Mucosa of rectum (tissue), 2 donors: Measurements from ENCODE around the gene CD4.

Experiments
- H3K27ac ChIP-seq, 2 donors: one replicate each; pipeline ENCODE4 v1.7.0; 2013; ENCODE audit warnings: inconsistent platforms in 2 of 2, low read depth in 2 of 2, low read length in 2 of 2
- H3K27me3 ChIP-seq, 2 donors: one replicate each; pipeline ENCODE4 v1.7.0; 2013; ENCODE audit warnings: low read length in 2 of 2; ENCODE audit not compliant: control insufficient read depth in 2 of 2, insufficient read depth in 2 of 2
- H3K36me3 ChIP-seq, 2 donors: one replicate each; pipeline ENCODE4 v1.7.0; 2013; ENCODE audit warnings: low read length in 2 of 2; ENCODE audit not compliant: control insufficient read depth in 2 of 2, insufficient read depth in 2 of 2
- H3K4me1 ChIP-seq, 2 donors: one replicate each; pipeline ENCODE4 v1.7.0; 2013; ENCODE audit warnings: low read length in 2 of 2, mild to moderate bottlenecking in 1 of 2; ENCODE audit not compliant: control insufficient read depth in 2 of 2, insufficient read depth in 2 of 2
- H3K4me3 ChIP-seq, 2 donors: one replicate each; pipeline ENCODE4 v1.7.0; 2013; ENCODE audit warnings: low read length in 2 of 2
- H3K9ac ChIP-seq, 2 donors: one replicate each; pipeline ENCODE4 v1.7.0; 2013; ENCODE audit warnings: low read length in 2 of 2, low read depth in 1 of 2, mild to moderate bottlenecking in 1 of 2
- H3K9me3 ChIP-seq, 2 donors: one replicate each; pipeline ENCODE4 v1.7.0; 2013; ENCODE audit warnings: low read length in 2 of 2; ENCODE audit not compliant: control insufficient read depth in 2 of 2
- donor health status: healthy.
- donor health status: Normal muscosa, but diverticular disease.

CD4 gene

DNA sequence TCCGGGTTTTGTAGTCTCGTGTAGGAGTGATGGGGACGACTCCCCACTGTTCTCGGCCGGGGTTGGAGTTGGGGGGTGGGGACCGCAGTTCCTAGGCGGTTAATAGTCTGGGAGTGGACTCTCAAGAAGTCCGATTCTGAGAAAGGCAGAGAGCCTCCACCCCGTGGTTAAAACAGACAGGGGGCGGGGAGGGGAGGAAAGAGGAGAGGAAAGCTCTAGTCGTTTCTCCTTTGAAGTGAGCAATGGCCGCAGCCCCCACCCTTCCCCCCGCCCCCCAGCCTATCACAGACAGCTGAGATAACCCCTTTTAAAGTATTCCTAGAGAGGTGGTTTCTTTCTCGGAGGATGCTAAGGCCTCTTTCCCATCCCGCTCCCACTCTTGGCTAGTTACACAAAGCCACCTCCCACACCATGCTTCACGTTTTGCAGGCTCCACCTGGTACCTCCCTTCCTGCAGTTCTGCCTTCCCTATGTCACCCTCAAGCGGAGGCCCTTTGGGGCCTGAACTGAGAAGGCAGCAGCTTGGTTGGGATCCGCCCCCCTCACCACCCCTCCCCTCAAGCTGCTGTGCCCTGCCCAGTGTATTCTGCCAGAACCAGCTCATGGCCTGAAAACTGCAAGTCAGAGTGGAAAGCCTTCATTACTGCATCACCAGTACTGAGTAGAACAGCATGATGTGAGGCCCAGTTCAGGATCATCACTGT lies 63.5 kb downstream of the CD4 start:
- H3K4me3 ChIP-seq = peak overlapping the region; percentile 99 to 100
- peaks cover 18 to 30% of the 10 kb centered on the region in 2 donors for H3K36me3 ChIP-seq
- peak overlapping the region in 1 of 2 donors; percentile 98 for H3K27ac ChIP-seq
- H3K27me3 ChIP-seq = no peaks in the 10 kb centered on the region
- peak overlapping the region; percentile 54 to 56 for H3K9ac ChIP-seq
- no peaks in the 10 kb centered on the region for H3K9me3 ChIP-seq
- H3K4me1 ChIP-seq = peaks cover 13 to 18% of the 10 kb centered on the region in 2 donors

DNA sequence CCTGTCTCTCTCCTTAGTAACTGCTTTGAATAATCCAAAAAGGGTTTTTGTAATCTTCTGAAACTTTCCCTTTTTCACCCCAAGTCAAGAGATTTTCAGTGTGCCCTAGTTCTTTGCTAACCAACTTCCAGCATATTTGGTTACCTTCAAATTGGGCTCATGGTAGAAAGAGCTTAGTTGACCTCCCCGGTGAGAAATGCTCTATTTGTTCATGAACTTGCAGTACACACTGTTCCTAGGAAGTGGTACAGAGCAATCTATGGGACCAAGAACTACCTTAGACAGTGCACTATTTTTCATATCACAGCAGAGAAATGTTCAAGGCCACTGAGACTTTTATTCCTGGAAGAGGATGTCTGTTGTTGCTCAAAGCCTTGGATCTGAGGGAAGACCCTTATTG lies 64.3 kb downstream of the CD4 start:
- Histone ChIP-seq H3K4me3 (no peak overlapping the region), H3K36me3 (peaks cover 26 to 38% of the 10 kb centered on the region in 2 donors), H3K27me3 (no peaks in the 10 kb centered on the region), H3K4me1 (peaks cover 13 to 18% of the 10 kb centered on the region in 2 donors), H3K9ac (peak overlapping the region in 1 of 2 donors; percentile 56), H3K9me3 (no peaks in the 10 kb centered on the region), H3K27ac (no peak overlapping the region)

DNA sequence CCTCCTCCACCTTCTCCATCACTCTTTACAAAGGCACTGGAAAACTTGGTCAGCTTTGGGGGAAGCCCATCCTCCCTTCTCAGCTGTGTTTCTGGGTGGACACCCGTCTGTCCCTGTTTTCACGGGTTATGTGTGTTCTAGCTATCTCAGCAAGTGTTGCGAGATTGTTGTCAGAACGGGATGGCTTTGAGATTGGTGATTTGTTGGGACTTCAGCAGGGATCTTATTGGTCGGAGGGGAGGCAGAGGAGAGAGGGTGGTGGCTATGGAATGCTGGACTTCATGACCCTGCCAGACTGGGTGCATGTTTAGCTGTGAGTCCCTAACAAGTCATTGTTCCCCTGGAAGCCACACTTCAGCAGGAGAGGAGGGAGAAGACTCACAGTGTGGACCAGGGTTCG lies 64.7 kb downstream of the CD4 start:
- H3K4me1 ChIP-seq = peaks cover 13 to 18% of the 10 kb centered on the region in 2 donors
- no peak overlapping the region for H3K27ac ChIP-seq
- peaks cover 30 to 41% of the 10 kb centered on the region in 2 donors for H3K36me3 ChIP-seq
- H3K9me3 ChIP-seq = no peaks in the 10 kb centered on the region
- no peak overlapping the region for H3K9ac ChIP-seq
- H3K4me3 ChIP-seq = no peak overlapping the region
- H3K27me3 ChIP-seq = no peaks in the 10 kb centered on the region

DNA sequence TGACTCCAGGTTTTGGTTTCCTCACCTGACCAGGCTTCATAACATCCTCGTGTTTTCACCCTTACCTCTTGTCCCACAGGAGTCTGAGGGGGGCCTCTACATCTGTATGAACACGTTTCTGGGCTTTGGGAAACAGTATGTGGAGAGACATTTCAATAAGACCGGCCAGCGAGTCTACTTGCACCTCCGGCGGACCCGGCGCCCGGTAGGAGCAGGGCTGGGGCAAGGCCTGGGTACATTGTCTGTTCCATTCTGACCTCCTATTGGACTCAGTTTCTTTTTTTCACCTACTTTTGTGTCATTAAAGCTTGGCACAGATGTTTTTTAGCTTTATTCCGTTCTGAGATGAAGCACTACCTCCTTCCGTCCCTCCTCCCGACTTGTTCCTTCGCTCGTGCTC lies 66.0 kb downstream of the CD4 start:
- no peak overlapping the region for H3K27ac ChIP-seq
- H3K9ac ChIP-seq = no peak overlapping the region
- H3K27me3 ChIP-seq = no peaks in the 10 kb centered on the region
- H3K36me3 ChIP-seq = peaks cover 34 to 44% of the 10 kb centered on the region in 2 donors
- H3K4me1 ChIP-seq = peaks cover 12 to 17% of the 10 kb centered on the region in 2 donors
- H3K9me3 ChIP-seq = no peaks in the 10 kb centered on the region
- H3K4me3 ChIP-seq = no peak overlapping the region

DNA sequence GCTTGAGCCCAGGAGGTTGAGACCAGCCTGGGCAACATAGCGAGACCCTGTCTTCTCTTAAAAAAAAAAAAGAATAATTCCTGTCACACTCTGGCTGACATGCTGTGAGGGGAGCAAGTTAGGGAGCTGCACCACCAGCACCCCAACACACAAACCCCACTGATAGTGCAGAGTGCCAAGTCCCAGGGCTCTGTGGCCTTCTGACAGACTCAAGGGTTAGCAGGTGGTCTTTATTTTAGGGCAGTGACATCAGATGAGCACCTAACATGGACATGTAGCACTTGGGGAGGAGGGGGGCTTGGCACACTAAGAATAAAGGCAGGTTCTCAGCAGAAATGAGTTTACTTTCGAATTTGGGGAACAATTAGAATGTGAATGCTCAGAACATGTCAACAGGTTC lies 69.5 kb downstream of the CD4 start:
- H3K9ac ChIP-seq = no peak overlapping the region
- no peak overlapping the region for H3K27ac ChIP-seq
- H3K36me3 ChIP-seq = peaks cover 51 to 77% of the 10 kb centered on the region in 2 donors
- H3K27me3 ChIP-seq = no peaks in the 10 kb centered on the region
- no peaks in the 10 kb centered on the region for H3K4me1 ChIP-seq
- no peaks in the 10 kb centered on the region for H3K9me3 ChIP-seq
- H3K4me3 ChIP-seq = no peak overlapping the region

DNA sequence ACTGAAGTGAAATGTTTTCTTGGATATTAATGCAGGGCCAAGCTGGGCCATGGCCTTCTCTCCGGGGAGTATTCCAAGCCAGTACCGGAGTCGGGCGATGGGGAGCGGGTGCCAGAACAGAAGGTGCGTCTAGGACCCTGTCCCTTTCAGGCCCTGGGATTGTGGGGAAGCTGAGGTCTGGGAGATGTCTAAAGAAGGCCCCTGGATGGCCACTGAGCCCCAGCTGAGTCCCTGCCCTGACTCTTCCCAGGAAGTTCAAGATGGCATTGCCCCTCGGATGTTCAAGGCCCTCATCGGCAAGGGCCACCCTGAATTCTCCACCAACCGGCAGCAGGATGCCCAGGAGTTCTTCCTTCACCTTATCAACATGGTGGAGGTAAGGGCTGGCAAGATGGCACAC lies 70.8 kb downstream of the CD4 start:
- Histone ChIP-seq H3K27ac (no peak overlapping the region), H3K9ac (no peak overlapping the region), H3K4me1 (no peaks in the 10 kb centered on the region), H3K27me3 (no peaks in the 10 kb centered on the region), H3K4me3 (no peak overlapping the region), H3K9me3 (no peaks in the 10 kb centered on the region), H3K36me3 (peaks cover 55 to 87% of the 10 kb centered on the region in 2 donors)

DNA sequence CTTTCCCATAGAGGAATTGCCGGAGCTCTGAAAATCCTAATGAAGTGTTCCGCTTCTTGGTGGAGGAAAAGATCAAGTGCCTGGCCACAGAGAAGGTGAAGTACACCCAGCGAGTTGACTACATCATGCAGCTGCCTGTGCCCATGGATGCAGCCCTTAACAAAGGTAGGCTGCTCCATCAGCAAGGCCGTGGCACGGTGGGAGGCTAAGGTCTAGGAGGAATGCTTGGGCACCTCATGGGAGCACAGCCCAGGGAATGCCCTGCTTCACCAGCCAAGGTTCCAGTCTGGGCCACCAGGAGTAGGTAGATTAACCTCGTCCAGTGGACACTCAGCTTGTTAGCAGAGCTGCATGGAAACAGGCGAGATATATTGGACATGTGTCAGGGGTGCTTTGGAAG lies 71.6 kb downstream of the CD4 start:
- Histone ChIP-seq H3K36me3 (peaks cover 52 to 80% of the 10 kb centered on the region in 2 donors), H3K27me3 (no peaks in the 10 kb centered on the region), H3K9me3 (no peaks in the 10 kb centered on the region), H3K27ac (no peak overlapping the region), H3K4me3 (no peak overlapping the region), H3K9ac (no peak overlapping the region), H3K4me1 (no peaks in the 10 kb centered on the region)

DNA sequence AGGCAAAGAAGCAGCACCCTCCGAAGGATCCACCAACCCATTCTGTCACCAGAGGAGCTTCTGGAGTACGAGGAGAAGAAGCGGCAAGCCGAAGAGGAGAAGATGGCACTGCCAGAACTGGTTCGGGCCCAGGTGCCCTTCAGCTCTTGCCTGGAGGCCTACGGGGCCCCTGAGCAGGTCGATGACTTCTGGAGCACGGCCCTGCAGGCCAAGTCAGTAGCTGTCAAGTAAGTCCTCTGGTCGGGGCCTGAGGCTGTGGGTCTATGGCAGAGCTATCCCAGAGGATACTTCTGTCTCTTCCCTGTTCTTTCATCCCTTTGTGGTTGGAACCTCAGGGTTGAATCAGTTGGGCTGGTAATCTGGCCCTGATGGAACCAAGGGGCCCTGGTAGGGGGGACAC lies 72.1 kb downstream of the CD4 start:
- Histone ChIP-seq H3K27ac (no peak overlapping the region), H3K36me3 (peaks cover 48 to 76% of the 10 kb centered on the region in 2 donors), H3K27me3 (no peaks in the 10 kb centered on the region), H3K9ac (no peak overlapping the region), H3K9me3 (no peaks in the 10 kb centered on the region), H3K4me3 (no peak overlapping the region), H3K4me1 (no peaks in the 10 kb centered on the region)

DNA sequence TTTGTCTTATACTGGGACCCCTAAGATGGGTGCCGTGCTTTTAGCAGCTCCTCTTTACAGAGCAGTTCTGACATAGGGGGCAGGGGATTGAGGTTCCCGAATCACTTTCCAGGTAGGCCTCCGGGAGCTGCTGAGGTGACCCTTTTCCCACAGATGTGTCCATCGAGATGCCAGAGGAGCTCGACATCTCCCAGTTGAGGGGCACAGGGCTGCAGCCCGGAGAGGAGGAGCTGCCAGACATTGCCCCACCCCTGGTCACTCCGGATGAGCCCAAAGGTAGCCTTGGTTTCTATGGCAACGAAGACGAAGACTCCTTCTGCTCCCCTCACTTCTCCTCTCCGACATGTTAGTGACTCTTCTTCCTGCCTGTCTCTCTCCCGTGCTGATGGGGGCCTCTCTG lies 73.7 kb downstream of the CD4 start:
- Histone ChIP-seq H3K4me1 (peaks cover 8% of the 10 kb centered on the region in 2 donors), H3K9ac (no peak overlapping the region), H3K4me3 (no peak overlapping the region), H3K36me3 (peaks cover 36 to 61% of the 10 kb centered on the region in 2 donors), H3K27me3 (no peaks in the 10 kb centered on the region), H3K9me3 (no peaks in the 10 kb centered on the region), H3K27ac (no peak overlapping the region)

DNA sequence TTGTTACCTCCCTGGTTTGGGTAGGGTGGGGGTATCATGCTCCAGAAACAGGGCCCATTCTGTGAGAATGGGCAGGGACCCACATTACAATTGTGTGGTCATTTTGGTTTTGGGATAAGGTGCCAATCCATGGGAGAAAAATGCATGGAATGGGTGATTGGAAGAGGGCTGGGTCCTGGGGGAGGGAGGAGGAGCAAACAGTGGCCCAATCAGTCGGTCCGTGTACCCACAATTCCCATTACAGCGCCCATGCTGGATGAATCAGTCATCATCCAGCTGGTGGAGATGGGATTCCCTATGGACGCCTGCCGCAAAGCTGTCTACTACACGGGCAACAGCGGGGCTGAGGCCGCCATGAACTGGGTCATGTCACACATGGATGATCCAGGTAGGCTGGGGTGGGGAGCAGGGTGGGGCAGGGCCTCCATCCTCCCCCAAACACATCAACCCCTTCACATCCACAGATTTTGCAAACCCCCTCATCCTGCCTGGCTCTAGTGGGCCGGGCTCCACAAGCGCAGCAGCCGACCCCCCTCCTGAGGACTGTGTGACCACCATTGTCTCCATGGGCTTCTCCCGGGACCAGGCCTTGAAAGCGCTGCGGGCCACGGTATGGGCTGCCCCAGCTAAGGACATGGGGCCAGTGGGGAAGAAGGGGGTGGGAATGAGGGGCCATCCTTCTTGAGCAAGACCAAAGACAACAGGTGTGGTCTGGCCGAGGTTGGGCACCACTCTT lies 74.4 kb downstream of the CD4 start:
- peaks cover 29 to 55% of the 10 kb centered on the region in 2 donors for H3K36me3 ChIP-seq
- no peak overlapping the region for H3K9ac ChIP-seq

More for the DNA sequence above, 74.4 kb downstream of the CD4 start:
- peaks cover 14 to 15% of the 10 kb centered on the region in 2 donors for H3K4me1 ChIP-seq
- no peaks in the 10 kb centered on the region for H3K27me3 ChIP-seq
- no peaks in the 10 kb centered on the region for H3K9me3 ChIP-seq
- H3K27ac ChIP-seq = no peak overlapping the region
- H3K4me3 ChIP-seq = no peak overlapping the region
